ENCODE data around the gene ZBTB16. TPM values are rescaled to one million over a fixed set of nuclear protein-coding genes. Genes with fewer than 3 reads are reported as not detected.
A peak's percentile ranks its signal among the peaks of the same experiment; 100 is the strongest.

ZBTB16 gene, protein sequence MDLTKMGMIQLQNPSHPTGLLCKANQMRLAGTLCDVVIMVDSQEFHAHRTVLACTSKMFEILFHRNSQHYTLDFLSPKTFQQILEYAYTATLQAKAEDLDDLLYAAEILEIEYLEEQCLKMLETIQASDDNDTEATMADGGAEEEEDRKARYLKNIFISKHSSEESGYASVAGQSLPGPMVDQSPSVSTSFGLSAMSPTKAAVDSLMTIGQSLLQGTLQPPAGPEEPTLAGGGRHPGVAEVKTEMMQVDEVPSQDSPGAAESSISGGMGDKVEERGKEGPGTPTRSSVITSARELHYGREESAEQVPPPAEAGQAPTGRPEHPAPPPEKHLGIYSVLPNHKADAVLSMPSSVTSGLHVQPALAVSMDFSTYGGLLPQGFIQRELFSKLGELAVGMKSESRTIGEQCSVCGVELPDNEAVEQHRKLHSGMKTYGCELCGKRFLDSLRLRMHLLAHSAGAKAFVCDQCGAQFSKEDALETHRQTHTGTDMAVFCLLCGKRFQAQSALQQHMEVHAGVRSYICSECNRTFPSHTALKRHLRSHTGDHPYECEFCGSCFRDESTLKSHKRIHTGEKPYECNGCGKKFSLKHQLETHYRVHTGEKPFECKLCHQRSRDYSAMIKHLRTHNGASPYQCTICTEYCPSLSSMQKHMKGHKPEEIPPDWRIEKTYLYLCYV
- total RNA-seq (10 to 100 TPM; 52.5 to 55.6 TPM), polyA plus RNA-seq (ENCODE audit: insufficient read length in 6 of 6) (10 to 100 TPM in 2 of 6 donors, 1 to 10 TPM in 4; 3.4 to 11.8 (median 7.3) TPM)
- long read RNA-seq, donor 1: 0 reads
- long read RNA-seq, donor 2, partial matches to known transcripts: 0 of 1 reads
- long read RNA-seq, donor 2, other reads (novel, unspliced or antisense): 0 of 1 reads
- long read RNA-seq, donor 3, partial matches to known transcripts: 0 of 1 reads
- long read RNA-seq, donor 3, other reads (novel, unspliced or antisense): 0 of 1 reads
- long read RNA-seq, donor 4, transcript ZBTB16-201 (7 exons, 2,523 nt): major isoform, 20 of 36 reads
- long read RNA-seq, donor 4, partial matches to known transcripts: 9 of 36 reads
- long read RNA-seq, donor 4, other reads (novel, unspliced or antisense): 5 of 36 reads
- long read RNA-seq, donor 5, partial matches to known transcripts: 0 of 1 reads
- long read RNA-seq, donor 5, other reads (novel, unspliced or antisense): 0 of 1 reads
- long read RNA-seq, donor 6, partial matches to known transcripts: 0 of 3 reads
- long read RNA-seq, donor 6, other reads (novel, unspliced or antisense): 0 of 3 reads
- long read RNA-seq, donor 7, partial matches to known transcripts: 0 of 1 reads
- long read RNA-seq, donor 7, other reads (novel, unspliced or antisense): 0 of 1 reads
- long read RNA-seq, donor 8: 0 reads
- long read RNA-seq, donor 9: 0 reads
- long read RNA-seq, donor 10, transcript ZBTB16-201 (7 exons, 2,523 nt): major isoform, 10 of 15 reads
- long read RNA-seq, donor 10, partial matches to known transcripts: 2 of 15 reads
- long read RNA-seq, donor 10, other reads (novel, unspliced or antisense): 3 of 15 reads
- long read RNA-seq, donor 11, partial matches to known transcripts: 0 of 3 reads
- long read RNA-seq, donor 11, other reads (novel, unspliced or antisense): 0 of 3 reads
- long read RNA-seq, donor 12, partial matches to known transcripts: 0 of 3 reads
- long read RNA-seq, donor 12, other reads (novel, unspliced or antisense): 0 of 3 reads

DNA sequence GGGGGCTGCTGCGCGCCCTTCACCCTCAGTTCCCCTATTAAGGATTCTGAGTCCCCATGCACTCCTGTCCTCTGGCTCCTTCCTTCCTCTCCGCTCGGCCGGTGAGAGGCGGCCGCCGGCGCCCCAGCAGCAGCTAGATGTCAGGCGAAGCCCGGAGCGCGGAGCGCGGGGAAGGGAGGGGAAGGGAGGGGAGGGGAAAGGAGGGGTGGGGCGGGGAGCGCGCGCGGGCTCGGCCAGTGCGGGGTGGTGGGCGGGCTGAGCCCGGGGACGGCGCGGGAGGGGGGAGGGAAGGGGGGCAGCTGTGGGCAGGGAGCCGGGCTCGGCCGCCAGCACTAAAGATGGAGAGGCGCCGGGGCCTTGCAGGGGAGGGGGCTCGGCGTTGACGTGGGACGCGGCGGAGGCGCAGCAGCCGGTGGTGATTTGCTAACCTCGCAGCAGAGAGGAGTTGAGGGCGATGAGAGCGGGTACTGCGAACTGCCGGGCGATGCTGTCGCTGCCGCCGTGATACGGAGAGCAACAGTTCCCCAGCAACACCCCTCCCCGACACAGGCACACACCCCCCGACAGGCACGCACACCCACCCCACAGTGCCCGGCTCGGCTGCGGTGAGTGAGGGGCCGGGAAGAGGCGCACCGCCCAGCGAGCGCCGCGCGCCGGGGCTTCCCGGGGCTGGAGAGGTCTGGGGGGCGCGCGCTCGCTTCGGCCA lies at the start of gene ZBTB16:
Gene ZBTB16, plus strand, starts transcription at position 434 of the 706 bp plus-strand sequence. CDS start 3,590 bp downstream, outside the sequence.
- Histone ChIP-seq H3K27ac (peak within 1 kb of the TSS; percentile 83 to 86), H3K9me3 (no peaks in the 10 kb centered on the region), H3K27me3 (peaks cover 0 to 31% of the 10 kb centered on the region in 2 donors), H3K4me1 (peaks cover 11 to 57% of the 10 kb centered on the region in 2 donors), H3K36me3 (peaks cover 0 to 14% of the 10 kb centered on the region in 2 donors), H3K4me3 (peak within 1 kb of the TSS; percentile 94 to 95)
- peak; percentile 74 for ATAC-seq
- intact Hi-C loops (cut with DNase I): no loop called here
- TF ChIP-seq, protein P1, sequence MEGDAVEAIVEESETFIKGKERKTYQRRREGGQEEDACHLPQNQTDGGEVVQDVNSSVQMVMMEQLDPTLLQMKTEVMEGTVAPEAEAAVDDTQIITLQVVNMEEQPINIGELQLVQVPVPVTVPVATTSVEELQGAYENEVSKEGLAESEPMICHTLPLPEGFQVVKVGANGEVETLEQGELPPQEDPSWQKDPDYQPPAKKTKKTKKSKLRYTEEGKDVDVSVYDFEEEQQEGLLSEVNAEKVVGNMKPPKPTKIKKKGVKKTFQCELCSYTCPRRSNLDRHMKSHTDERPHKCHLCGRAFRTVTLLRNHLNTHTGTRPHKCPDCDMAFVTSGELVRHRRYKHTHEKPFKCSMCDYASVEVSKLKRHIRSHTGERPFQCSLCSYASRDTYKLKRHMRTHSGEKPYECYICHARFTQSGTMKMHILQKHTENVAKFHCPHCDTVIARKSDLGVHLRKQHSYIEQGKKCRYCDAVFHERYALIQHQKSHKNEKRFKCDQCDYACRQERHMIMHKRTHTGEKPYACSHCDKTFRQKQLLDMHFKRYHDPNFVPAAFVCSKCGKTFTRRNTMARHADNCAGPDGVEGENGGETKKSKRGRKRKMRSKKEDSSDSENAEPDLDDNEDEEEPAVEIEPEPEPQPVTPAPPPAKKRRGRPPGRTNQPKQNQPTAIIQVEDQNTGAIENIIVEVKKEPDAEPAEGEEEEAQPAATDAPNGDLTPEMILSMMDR (IDR thresholded peaks at IDR 0.05): no peak
- peak; percentile 74 to 96 (median 88) for DNase-seq

DNA sequence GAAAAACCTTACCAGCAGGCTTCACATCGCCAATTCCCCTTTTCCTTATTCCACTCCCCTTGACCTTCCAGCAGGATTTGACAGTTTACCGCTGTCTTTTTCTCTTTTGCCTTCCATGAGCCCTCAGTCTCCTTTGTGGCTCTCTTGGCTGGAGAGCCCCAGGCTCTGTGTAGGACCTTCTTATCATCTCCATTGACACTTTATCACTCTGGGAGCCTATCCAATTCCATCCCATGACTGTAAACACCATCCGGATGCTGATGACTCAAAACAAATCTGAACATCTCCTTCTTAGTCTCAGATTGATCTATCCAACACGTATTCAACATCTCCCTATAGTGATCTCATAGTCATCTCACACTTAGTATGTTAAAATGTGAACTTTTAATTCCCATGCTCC lies 48.6 kb upstream of the ZBTB16 start:
- TF ChIP-seq, protein P1 (IDR thresholded peaks at IDR 0.05): no peak

DNA sequence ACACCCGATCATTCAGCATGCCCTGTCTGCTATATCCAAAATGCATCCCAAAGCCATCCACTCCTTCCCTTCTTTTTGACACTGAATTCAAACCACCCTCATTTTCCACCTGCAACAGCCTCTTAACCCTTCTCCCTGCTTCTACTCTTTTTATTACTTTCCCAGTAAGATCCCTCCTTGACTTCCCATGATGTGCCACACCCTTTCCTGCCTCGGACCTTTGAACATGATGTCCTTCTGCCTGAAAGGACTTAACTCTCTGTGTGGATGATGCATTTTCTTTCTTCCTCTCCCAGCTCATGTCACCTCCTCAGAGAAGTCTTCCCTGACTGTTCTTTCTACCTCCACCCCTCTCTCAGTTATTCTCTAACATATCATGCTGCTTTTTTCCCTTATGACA lies 48.1 kb upstream of the ZBTB16 start:
- H3K4me1 ChIP-seq: no peaks in the 10 kb centered on the region
- intact Hi-C loops (cut with DNase I): no loop called here
- H3K4me3 ChIP-seq: no peak overlapping the region
- no peaks in the 10 kb centered on the region for H3K9me3 ChIP-seq
- no peak overlapping the region for H3K27ac ChIP-seq
- peaks cover 0 to 4% of the 10 kb centered on the region in 2 donors for H3K27me3 ChIP-seq
- DNase-seq (no peak), ATAC-seq (no peak)
- no peaks in the 10 kb centered on the region for H3K36me3 ChIP-seq
- TF ChIP-seq, protein P1 (IDR thresholded peaks at IDR 0.05): no peak

More for the DNA sequence above, 48.6 kb upstream of the ZBTB16 start:
- Histone ChIP-seq H3K27ac (no peak overlapping the region), H3K4me3 (no peak overlapping the region), H3K27me3 (peaks cover 0 to 4% of the 10 kb centered on the region in 2 donors), H3K4me1 (no peaks in the 10 kb centered on the region), H3K36me3 (no peaks in the 10 kb centered on the region), H3K9me3 (no peaks in the 10 kb centered on the region)
- no peak for ATAC-seq
- no peak for DNase-seq
- intact Hi-C loops (cut with DNase I): no loop called here

DNA sequence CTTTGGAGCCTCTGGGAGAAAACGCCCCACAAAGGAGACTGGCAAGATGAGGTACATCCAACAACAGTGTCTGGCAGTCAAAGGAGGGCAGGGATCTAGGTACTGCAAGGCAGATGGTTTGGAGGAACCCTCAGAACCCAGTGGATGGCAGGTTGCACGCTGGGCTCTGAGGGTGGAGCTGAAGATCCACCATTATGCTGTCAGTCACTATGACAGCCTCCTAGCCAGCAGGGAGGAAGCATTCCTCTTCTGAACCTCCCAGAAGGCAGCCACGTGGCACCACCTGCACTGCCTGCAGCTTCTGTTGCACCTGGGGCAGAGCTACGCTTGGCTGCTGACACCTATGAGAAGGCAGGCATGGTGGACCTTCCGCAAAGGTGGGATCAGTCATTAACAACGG lies 44.4 kb upstream of the ZBTB16 start:
- TF ChIP-seq, protein P1 (IDR thresholded peaks at IDR 0.05): no peak
- intact Hi-C loops (cut with DNase I): no loop called here
- no peaks in the 10 kb centered on the region for H3K36me3 ChIP-seq

More for the DNA sequence above, 44.4 kb upstream of the ZBTB16 start:
- H3K4me1 ChIP-seq: no peaks in the 10 kb centered on the region
- H3K4me3 ChIP-seq: no peak overlapping the region
- no peaks in the 10 kb centered on the region for H3K9me3 ChIP-seq
- H3K27me3 ChIP-seq: peaks cover 0 to 4% of the 10 kb centered on the region in 2 donors
- no peak overlapping the region for H3K27ac ChIP-seq
- no peak for ATAC-seq
- no peak for DNase-seq

All from left lung (tissue), 14 donors.